Measurements from ENCODE around the gene SETD2.

The SETD2 gene

GRCh38 chr3:47006145-47006651 lies 157.7 kb downstream of the SETD2 start:
- DNase-seq = no peak

- DNase-seq = no peak
These were observed 158.4 kb downstream of the SETD2 start for GRCh38 chr3:47005212-47006144.

GRCh38 chr3:47004369-47005211 lies 159.3 kb downstream of the SETD2 start:
- no peak for DNase-seq

DNA sequence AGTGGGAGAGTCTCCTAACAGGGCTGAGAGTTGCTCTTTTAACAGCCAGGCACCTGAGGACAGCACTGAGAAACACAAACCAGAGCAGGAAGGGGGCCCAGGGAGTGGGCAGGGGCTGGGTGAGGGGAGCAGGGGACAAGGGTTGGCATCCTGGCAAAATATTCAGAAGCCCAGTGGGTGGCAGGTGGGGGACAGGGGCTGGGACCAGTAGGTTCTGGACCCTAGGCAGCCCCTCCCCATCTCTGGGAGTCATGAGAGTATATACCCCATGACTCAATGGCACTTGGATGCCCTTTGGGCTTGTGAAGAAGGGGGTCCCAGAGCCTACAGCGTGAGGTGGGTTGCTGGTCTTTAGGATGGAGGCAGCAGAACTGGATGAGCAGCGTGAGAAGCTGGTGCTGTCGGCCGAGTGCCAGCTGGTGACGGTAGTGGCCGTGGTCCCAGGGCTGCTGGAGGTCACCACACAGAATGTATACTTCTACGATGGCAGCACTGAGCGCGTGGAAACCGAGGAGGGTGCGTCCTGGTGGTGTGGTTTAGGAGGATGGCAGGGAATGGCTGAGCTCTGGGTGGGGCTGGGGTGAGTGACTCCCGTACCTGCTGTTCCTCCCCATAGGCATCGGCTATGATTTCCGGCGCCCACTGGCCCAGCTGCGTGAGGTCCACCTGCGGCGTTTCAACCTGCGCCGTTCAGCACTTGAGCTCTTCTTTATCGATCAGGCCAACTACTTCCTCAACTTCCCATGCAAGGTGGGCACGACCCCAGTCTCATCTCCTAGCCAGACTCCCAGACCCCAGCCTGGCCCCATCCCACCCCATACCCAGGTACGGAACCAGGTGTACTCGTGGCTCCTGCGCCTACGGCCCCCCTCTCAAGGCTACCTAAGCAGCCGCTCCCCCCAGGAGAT lies 160.2 kb downstream of the SETD2 start:
- no peak for DNase-seq

DNA sequence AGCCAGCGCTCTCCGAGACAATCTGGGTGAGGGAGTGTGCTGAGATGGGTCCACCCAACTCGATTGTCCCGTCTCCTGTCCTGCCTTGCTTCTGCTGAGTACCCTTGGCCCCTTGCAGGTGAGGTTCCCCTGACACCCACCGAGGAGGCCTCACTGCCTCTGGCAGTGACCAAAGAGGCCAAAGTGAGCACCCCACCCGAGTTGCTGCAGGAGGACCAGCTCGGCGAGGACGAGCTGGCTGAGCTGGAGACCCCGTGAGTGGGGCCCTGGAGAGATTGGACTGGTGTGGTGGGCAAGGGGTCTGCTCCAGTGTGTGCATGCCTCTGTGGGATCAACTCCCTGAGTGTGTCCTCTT lies 160.9 kb downstream of the SETD2 start:
- DNase-seq = no peak

DNA sequence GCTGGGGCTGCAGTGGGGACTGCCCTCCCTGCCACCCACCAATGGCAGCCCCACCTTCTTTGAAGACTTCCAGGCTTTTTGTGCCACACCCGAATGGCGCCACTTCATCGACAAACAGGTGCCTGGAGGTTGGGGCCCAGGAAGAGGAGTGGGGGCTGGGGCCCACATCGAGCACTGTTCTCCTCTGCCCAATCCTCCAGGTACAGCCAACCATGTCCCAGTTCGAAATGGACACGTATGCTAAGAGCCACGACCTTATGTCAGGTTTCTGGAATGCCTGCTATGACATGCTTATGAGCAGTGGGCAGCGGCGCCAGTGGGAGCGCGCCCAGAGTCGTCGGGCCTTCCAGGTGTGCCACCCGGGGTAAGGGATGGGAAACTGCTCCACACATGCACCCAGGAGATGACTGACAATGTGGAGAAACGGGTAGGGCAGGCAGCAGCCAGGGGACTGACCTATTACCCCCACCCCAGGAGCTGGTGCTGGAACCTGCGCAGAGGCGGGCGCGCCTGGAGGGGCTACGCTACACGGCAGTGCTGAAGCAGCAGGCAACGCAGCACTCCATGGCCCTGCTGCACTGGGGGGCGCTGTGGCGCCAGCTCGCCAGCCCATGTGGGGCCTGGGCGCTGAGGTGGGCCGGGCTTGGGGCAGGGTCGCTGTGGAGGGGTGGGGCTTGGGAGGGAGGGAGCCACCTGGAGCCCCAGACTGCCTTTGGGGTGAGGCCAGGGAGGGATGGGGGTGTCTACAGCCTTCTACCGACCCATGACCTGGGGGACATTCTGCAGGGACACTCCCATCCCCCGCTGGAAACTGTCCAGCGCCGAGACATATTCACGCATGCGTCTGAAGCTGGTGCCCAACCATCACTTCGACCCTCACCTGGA lies 161.5 kb downstream of the SETD2 start:
- no peak for DNase-seq

- no peak for DNase-seq
These were observed 162.2 kb downstream of the SETD2 start for GRCh38 chr3:47001731-47002170.

DNA sequence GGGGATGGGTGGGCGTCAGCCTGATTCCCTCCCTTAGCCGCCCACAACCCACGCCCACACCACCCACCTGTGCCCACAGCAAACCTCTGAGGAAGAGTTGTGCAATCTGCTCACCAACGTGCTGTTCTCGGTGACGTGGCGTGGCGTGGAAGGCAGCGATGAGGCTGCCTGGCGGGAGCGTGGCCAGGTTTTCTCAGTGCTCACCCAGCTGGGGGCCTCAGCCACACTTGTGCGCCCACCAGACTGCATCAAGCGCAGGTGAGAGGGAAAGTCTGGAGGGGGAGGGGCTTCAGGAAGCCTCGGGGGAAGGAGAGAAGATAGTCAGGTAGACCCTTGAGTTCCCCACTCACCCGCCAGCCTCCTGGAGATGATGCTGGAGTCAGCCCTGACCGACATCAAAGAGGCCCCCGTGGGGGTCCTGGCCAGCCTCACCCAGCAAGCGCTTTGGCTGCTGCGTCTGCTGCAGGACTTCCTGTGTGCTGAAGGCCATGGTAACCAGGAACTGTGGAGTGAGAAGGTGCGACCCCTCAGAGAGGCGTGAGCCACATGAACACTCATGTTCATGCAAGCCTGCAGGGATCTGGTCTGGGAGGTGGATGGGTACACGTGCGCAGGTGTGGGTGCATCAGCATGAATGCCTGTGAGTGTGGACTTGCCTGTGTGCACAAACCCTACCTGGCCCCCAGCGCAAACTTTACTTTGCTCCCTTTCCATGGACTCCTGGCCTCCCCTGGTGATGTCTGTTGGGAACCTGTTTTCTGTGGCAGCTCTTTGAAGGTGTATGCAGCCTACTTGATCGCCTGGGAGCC lies 162.8 kb downstream of the SETD2 start:
- DNase-seq = no peak

GRCh38 chr3:47000198-47000815 lies 163.6 kb downstream of the SETD2 start:
- DNase-seq = no peak

- DNase-seq = no peak
These were observed 164.3 kb downstream of the SETD2 start for GRCh38 chr3:46999516-47000197.

DNA sequence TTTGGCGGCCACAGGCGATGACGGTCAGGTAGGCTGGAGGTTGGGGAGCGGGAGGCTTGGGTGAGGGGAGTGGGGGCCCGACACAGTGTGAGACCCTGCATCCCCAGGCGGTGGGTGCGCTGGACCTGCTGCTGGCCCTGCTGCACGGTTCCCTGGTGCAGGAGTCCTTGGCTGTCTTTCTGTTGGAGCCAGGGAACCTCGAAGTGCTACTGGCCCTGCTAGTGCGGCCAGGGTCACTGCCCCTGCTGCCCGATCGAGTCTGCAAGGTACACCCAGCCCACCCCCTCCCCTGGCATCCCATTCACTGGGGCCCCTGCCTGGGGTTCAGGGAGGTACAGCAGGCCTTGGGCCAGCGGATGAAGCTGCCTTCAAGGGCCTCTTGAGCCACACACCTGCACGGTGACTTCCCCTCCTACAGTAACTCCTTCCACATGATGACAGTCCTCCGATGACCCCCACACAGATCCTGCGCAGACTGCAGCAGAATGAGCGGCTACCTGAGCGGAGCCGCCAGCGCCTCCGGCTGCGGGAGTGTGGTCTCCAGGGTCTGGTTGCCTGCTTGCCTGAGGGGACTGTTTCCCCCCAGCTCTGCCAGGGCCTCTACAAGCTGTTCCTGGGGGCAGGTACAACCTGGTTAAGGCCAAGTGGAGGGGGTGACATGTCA lies 164.9 kb downstream of the SETD2 start:
- no peak for DNase-seq

- peak; percentile 12 to 76 (median 58) for DNase-seq
These were observed 165.6 kb downstream of the SETD2 start for GRCh38 chr3:46998121-46998851.

- no peak for DNase-seq
These were observed 166.3 kb downstream of the SETD2 start for GRCh38 chr3:46997453-46998091.

- DNase-seq = no peak
These were observed 167.0 kb downstream of the SETD2 start for GRCh38 chr3:46996689-46997452.

GRCh38 chr3:46995901-46996562 lies 167.9 kb downstream of the SETD2 start:
- DNase-seq = no peak

Data from activated naive CD4-positive, alpha-beta T cell (primary cell).